Endodermal cell (in vitro differentiated cells): ENCODE measurements around the gene GAGE2A. TPM values are rescaled to one million over a fixed set of nuclear protein-coding genes. Genes with fewer than 3 reads are reported as not detected.
"Not testable (repeated sequence)": the region's sequence is repeated elsewhere in the genome, so short reads cannot be mapped to it uniquely, and the experiment has no call there.

Source experiments
- DNase-seq: peaks from one replicate; pipeline ENCODE4 v3.0.0-alpha.2; 2017
- H3K27ac ChIP-seq: 2 replicates; pipeline ENCODE4 v1.5.1; 2013; ENCODE audit warnings: mild to moderate bottlenecking, low read depth, low read length, moderate library complexity
- H3K27me3 ChIP-seq: 2 replicates; pipeline ENCODE4 v1.6.1; 2013; ENCODE audit warnings: mild to moderate bottlenecking, low read length, moderate library complexity; ENCODE audit not compliant: insufficient read depth, control insufficient read depth, poor library complexity, severe bottlenecking
- H3K36me3 ChIP-seq: 2 replicates; pipeline ENCODE4 v1.7.0; 2013; ENCODE audit warnings: mild to moderate bottlenecking, low read length, moderate library complexity; ENCODE audit not compliant: control insufficient read depth, insufficient read depth
- H3K4me1 ChIP-seq: one replicate; pipeline ENCODE4 v1.7.0; 2013; ENCODE audit warnings: low read length; ENCODE audit not compliant: control insufficient read depth, insufficient read depth
- H3K4me3 ChIP-seq: 2 replicates; pipeline ENCODE4 v1.5.1; 2013; ENCODE audit warnings: mild to moderate bottlenecking, low read length, moderate library complexity
- H3K9ac ChIP-seq: 2 replicates; pipeline ENCODE4 v1.6.1; 2013; ENCODE audit warnings: mild to moderate bottlenecking, low read length, moderate library complexity; ENCODE audit not compliant: poor library complexity, severe bottlenecking; ENCODE audit errors: extremely low read depth
- H3K9me3 ChIP-seq: 2 replicates; pipeline ENCODE4 v1.6.1; 2013; ENCODE audit warnings: mild to moderate bottlenecking, low read length, moderate library complexity; ENCODE audit not compliant: control insufficient read depth
- H3K27ac Mint-ChIP-seq: 2 replicates; pipeline ENCODE4 v1.8.0; 2020; ENCODE audit warnings: mixed read lengths
- H3K27me3 Mint-ChIP-seq: 2 replicates; pipeline ENCODE4 v1.8.0; 2021; ENCODE audit warnings: mild to moderate bottlenecking, mixed read lengths; ENCODE audit not compliant: insufficient read depth
- H3K36me3 Mint-ChIP-seq: 2 replicates; pipeline ENCODE4 v1.8.0; 2020; ENCODE audit warnings: low read depth, mixed read lengths
- H3K4me1 Mint-ChIP-seq: 2 replicates; pipeline ENCODE4 v1.8.0; 2020; ENCODE audit warnings: mixed read lengths
- H3K4me3 Mint-ChIP-seq: 2 replicates; pipeline ENCODE4 v1.8.0; 2020; ENCODE audit warnings: mild to moderate bottlenecking, moderate library complexity, mixed read lengths
- H3K9me3 Mint-ChIP-seq: 2 replicates; pipeline ENCODE4 v1.8.0; 2020; ENCODE audit warnings: mild to moderate bottlenecking, mixed read lengths
- WGBS, 2 experiments: methylation state at CpG; one replicate each; pipeline versions ENCODE4 v1.1.5 to v1.1.7; 2013; ENCODE audit warnings: missing lambda C conversion rate in 2 of 2, mixed read lengths in 1 of 2; ENCODE audit not compliant: insufficient coverage in 1 of 2, insufficient read length in 1 of 2; 5-methylcytosine and 5-hydroxymethylcytosine counted together
- total RNA-seq, 2 donors: library from RNA; stranded (reverse); fragmentation: NEBNext Ultra II Directional in 1 of 2; extraction: Animal tissue kit (Norgen Biotek cat#: 25700) in 1 of 2; gene quantifications; 2 replicates in 1 of 2; 3 replicates in 1 of 2; pipeline ENCODE4 v1.2.1, GENCODE V29; 2021

The GAGE2A gene
- total RNA-seq, 2 donors from 2014 or later: not detected

DNA sequence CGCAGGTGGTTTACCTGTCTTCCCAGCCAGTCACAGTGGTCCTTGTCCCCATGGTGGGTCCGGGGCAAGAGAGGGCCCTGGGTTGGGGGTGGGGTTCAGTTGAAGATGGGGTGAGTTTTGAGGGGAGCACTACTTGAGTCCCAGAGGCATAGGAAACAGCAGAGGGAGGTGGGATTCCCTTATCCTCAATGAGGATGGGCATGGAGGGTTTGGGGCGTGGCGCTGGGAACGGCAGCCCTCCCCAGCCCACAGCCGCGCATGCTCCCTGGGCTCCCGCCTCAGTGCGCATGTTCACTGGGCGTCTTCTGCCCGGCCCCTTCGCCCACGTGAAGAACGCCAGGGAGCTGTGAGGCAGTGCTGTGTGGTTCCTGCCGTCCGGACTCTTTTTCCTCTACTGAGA lies 9.6 kb upstream of the GAGE2A start, which contains the start of gene GAGE12H:
Gene GAGE12H, plus strand, starts transcription at position 301 of the 400 bp plus-strand sequence. CDS start 1,155 bp downstream, outside the sequence.
- H3K36me3 ChIP-seq, H3K27me3 Mint-ChIP-seq, H3K9me3 ChIP-seq, H3K9me3 Mint-ChIP-seq, H3K27ac Mint-ChIP-seq, H3K4me1 Mint-ChIP-seq, H3K4me3 Mint-ChIP-seq, DNase-seq, H3K4me1 ChIP-seq, H3K36me3 Mint-ChIP-seq, H3K9ac ChIP-seq, H3K27me3 ChIP-seq, H3K4me3 ChIP-seq, H3K27ac ChIP-seq: not testable (repeated sequence)
- WGBS, 2 experiments: no CpG with 5 or more reads among the region's 16 CpGs

DNA sequence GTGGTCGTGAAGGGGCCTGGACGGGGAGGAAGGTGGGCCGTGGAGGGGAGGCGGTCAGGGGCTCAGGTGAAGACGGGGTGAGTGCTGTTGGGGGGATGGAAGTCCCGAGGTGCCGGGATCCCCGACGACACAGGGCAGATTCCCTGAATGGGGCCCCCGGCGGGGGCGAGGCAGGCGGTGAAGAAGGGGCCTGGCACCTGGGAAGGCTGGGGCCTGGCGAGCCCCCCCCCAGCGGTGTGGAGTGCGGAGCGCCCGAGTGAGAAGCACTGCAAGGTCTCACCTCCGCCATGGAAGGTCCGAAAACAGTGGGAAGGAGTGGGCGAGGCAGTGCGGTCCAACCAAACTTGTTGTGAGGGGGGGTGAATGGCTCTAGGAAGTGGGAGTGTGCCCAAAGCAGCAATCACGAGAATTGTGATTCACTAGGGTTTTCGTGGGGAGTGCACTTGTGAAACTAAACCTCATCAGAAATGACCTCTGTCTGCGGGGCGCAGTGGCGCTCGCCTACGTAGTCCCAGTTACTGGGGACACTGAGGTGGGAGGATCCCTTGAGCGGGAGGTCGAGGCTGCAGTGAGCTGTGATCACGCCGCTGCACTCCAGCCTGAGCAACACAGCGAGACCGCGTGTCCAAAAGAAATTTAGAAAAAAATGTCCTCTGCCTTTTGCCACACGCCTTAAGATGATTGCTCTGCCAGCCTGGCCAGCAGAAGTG lies 628 bp downstream of the GAGE2A start:
- not testable (repeated sequence) for H3K4me1 Mint-ChIP-seq, H3K9me3 Mint-ChIP-seq, H3K27ac ChIP-seq, H3K27me3 Mint-ChIP-seq, H3K36me3 Mint-ChIP-seq, H3K36me3 ChIP-seq, H3K9me3 ChIP-seq, H3K9ac ChIP-seq, DNase-seq, H3K4me3 ChIP-seq, H3K27ac Mint-ChIP-seq, H3K4me3 Mint-ChIP-seq, H3K27me3 ChIP-seq, H3K4me1 ChIP-seq
- WGBS, 2 experiments: 96 to 100% methylated on average over 2 to 17 of the region's 37 CpGs

DNA sequence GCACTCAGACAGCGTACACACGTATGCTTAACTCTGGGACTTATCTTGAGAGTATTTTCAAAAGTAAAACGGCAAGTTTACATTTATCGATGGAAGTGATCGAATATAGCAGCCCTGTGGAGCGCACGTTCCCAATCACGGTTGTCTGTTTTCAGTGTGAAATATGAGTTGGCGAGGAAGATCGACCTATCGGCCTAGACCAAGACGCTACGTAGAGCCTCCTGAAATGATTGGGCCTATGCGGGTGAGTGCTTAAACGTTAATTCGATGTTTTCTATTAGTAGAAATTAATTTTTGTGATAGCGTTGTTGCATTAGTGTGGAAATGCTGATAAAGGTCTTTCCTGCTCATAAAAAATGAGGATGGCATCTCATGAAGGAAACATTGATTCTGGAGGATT lies 1.2 kb downstream of the GAGE2A start:
- H3K9ac ChIP-seq, H3K36me3 Mint-ChIP-seq, H3K4me3 Mint-ChIP-seq: not testable (repeated sequence)

DNA sequence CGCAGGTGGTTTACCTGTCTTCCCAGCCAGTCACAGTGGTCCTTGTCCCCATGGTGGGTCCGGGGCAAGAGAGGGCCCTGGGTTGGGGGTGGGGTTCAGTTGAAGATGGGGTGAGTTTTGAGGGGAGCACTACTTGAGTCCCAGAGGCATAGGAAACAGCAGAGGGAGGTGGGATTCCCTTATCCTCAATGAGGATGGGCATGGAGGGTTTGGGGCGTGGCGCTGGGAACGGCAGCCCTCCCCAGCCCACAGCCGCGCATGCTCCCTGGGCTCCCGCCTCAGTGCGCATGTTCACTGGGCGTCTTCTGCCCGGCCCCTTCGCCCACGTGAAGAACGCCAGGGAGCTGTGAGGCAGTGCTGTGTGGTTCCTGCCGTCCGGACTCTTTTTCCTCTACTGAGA lies 9.4 kb downstream of the GAGE2A start, which contains the start of gene GAGE1:
Gene GAGE1, plus strand, starts transcription at position 301 of the 400 bp plus-strand sequence. CDS start 1,155 bp downstream, outside the sequence.
- not testable (repeated sequence) for H3K4me1 Mint-ChIP-seq, H3K36me3 Mint-ChIP-seq, H3K9me3 ChIP-seq, H3K9ac ChIP-seq, H3K4me1 ChIP-seq, H3K9me3 Mint-ChIP-seq, H3K36me3 ChIP-seq, H3K4me3 Mint-ChIP-seq, H3K27me3 Mint-ChIP-seq, H3K27ac Mint-ChIP-seq, H3K4me3 ChIP-seq, H3K27me3 ChIP-seq, H3K27ac ChIP-seq, DNase-seq
- WGBS, 2 experiments: no CpG with 5 or more reads among the region's 16 CpGs

More for the DNA sequence above, 1.2 kb downstream of the GAGE2A start:
- not testable (repeated sequence) for H3K9me3 Mint-ChIP-seq, H3K27ac ChIP-seq, H3K4me1 Mint-ChIP-seq, H3K9me3 ChIP-seq, H3K36me3 ChIP-seq, DNase-seq, H3K4me1 ChIP-seq, H3K27me3 Mint-ChIP-seq, H3K4me3 ChIP-seq, H3K27me3 ChIP-seq, H3K27ac Mint-ChIP-seq
- 98% methylated on average over 12 of the region's 17 CpGs; no CpG with 5 or more reads in 1 of the 2 experiments for WGBS, 2 experiments
